Uterus (tissue), 2 donors: ENCODE data around the gene TCAP.

Experiments used
- POLR2A ChIP-seq, 2 donors: fragments of 450-650 bp; IDR thresholded peaks; one replicate each; pipeline ENCODE4 v1.6.1; 2016; ENCODE audit warnings: antibody characterized with exemption in 2 of 2, mild to moderate bottlenecking in 1 of 2, moderate library complexity in 1 of 2
- TF ChIP-seq, protein P1 (sequence below), 4 experiments: fragments of 200-600 bp in 2 of 4; fragments of 450-650 bp in 2 of 4; sonication (generic) in 2 of 4; IDR thresholded peaks; one replicate each; pipeline ENCODE4 v1.5.1; 2016 to 2019; ENCODE audit warnings: antibody characterized with exemption in 4 of 4, mild to moderate bottlenecking in 2 of 4, moderate library complexity in 1 of 4

DNA sequence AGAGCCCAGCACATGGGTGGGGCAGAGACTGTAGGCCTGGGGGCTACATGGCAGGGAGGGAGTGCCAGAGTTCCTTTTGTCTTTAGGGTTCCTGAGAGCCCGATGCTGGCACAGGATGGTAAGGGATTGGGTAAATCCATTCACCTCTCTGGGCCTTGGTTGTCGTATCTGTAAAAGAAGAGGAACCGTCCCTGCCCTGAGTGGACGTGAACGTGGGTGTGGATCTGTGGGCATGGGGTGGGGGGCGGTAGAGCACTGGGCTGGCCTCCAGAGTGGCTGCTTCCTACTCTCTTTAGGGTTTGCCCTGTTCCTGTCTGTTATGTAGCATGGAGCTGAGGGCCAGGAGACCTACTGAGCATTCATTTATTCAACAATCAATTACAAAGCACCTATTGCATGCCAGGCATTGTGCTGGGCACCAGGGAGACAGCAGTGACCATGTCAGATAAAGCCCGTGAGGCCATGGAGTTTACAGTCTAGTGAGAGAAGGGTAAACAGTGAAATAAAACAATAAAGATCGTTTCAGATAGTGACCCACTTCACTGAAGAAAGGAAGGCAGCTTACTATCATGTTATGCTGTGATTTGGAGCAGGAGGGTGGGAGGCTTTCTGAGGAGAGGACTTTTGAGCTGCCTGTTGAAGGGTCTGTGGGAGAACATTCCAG is 13.1 kb upstream of the TCAP start:
- TF ChIP-seq, protein P1, sequence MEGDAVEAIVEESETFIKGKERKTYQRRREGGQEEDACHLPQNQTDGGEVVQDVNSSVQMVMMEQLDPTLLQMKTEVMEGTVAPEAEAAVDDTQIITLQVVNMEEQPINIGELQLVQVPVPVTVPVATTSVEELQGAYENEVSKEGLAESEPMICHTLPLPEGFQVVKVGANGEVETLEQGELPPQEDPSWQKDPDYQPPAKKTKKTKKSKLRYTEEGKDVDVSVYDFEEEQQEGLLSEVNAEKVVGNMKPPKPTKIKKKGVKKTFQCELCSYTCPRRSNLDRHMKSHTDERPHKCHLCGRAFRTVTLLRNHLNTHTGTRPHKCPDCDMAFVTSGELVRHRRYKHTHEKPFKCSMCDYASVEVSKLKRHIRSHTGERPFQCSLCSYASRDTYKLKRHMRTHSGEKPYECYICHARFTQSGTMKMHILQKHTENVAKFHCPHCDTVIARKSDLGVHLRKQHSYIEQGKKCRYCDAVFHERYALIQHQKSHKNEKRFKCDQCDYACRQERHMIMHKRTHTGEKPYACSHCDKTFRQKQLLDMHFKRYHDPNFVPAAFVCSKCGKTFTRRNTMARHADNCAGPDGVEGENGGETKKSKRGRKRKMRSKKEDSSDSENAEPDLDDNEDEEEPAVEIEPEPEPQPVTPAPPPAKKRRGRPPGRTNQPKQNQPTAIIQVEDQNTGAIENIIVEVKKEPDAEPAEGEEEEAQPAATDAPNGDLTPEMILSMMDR (IDR thresholded peaks at IDR 0.05) = no peak
- no peak for TF ChIP-seq POLR2A (IDR thresholded peaks at IDR 0.05)
